Spleen (tissue), 7 donors: ENCODE measurements around the gene ADGB.
"Not testable (repeated sequence)": the region's sequence is repeated elsewhere in the genome, so short reads cannot be mapped to it uniquely, and the experiment has no call there.

Experiments
- POLR2A ChIP-seq, 3 donors: fragments of 450-650 bp; IDR thresholded peaks; one replicate each; pipeline ENCODE4 v1.5.1; 2017; ENCODE audit warnings: antibody characterized with exemption in 3 of 3, mild to moderate bottlenecking in 1 of 3
- POLR2AphosphoS5 ChIP-seq, 3 donors: sonication (generic); formaldehyde crosslinking; IDR thresholded peaks; one replicate each; pipeline ENCODE4 v1.5.1; 2017; ENCODE audit warnings: antibody characterized with exemption in 3 of 3
- TF ChIP-seq, protein P1 (sequence below), 11 experiments: fragments of 200-600 bp in 7 of 11; fragments of 450-650 bp in 4 of 11; sonication (generic) in 4 of 11; IDR thresholded peaks in 8 of 11; conservative IDR thresholded peaks in 3 of 11; 1 replicate in 7 of 11; 2 replicates in 4 of 11; pipeline versions ENCODE4 v1.4.0 to v1.8.0; 2016 to 2021; ENCODE audit warnings: antibody characterized with exemption in 11 of 11, inconsistent platforms in 4 of 11, mild to moderate bottlenecking in 1 of 11
- donor health status: DM: no; HTN: no; CAD: no; lungs with moderate emphysema.
- donor health status: DM: no; HTN: no; CAD: no.
- donor health status: DM: no; HTN: no; CAD: no.

DNA sequence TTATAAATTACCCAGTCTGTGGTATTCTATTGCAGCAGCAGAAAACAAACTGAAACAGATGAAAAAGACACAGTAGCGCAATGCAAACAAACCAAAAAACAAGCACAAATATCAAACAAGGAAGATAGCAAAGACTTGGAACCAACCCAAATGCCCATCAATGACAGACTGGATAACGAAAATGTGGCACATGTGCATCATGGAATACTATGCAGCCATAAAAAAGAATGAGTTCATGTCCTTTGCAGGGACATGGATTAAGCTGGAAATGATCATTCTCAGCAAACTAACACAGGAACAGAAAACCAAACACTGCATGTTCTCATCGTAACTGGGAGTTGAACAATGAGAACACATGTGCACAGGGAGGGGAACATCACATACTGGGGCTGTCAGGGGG is 30.2 kb upstream of the ADGB start:
- TF ChIP-seq, protein P1, sequence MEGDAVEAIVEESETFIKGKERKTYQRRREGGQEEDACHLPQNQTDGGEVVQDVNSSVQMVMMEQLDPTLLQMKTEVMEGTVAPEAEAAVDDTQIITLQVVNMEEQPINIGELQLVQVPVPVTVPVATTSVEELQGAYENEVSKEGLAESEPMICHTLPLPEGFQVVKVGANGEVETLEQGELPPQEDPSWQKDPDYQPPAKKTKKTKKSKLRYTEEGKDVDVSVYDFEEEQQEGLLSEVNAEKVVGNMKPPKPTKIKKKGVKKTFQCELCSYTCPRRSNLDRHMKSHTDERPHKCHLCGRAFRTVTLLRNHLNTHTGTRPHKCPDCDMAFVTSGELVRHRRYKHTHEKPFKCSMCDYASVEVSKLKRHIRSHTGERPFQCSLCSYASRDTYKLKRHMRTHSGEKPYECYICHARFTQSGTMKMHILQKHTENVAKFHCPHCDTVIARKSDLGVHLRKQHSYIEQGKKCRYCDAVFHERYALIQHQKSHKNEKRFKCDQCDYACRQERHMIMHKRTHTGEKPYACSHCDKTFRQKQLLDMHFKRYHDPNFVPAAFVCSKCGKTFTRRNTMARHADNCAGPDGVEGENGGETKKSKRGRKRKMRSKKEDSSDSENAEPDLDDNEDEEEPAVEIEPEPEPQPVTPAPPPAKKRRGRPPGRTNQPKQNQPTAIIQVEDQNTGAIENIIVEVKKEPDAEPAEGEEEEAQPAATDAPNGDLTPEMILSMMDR (IDR thresholded peaks at IDR 0.05 in 8 of 11, conservative IDR thresholded peaks at IDR 0.05 in 3 of 11), result not testable (repeated sequence)
- not testable (repeated sequence) for TF ChIP-seq POLR2AphosphoS5, POLR2A (IDR thresholded peaks at IDR 0.05)
